GM19328 (cell line): ENCODE data around the gene CALHM1.
"Not testable (repeated sequence)": the region's sequence is repeated elsewhere in the genome, so short reads cannot be mapped to it uniquely, and the experiment has no call there.

Experiments used
- ATAC-seq: cut with Tn5 transposase; IDR thresholded peaks from one replicate; pipeline ENCODE4 v1.9.1; 2021; ENCODE audit warnings: mild to moderate bottlenecking, moderate library complexity; ENCODE audit not compliant: unreplicated experiment

CALHM1 gene

DNA sequence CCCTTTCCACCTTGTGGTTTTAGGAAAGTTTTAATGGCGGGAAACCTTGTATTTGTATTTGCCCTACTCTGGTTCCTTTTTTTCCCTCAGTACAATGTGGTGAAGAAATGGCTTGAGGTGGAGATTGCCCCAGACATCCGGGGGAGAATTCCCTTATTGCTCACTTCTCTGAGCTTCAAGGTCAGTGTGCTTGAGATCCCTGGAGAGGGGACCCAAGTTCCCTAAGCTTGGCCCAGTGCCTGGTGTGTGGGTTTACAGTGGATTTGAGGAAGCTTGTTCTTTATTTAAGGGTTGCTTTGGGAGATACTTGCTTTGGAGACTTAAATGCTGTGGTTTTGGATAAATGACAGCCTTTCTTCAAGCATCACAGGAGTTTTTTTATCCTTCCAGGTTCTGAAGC, 24.8 kb downstream of the CALHM1 start:
- no peak for ATAC-seq

DNA sequence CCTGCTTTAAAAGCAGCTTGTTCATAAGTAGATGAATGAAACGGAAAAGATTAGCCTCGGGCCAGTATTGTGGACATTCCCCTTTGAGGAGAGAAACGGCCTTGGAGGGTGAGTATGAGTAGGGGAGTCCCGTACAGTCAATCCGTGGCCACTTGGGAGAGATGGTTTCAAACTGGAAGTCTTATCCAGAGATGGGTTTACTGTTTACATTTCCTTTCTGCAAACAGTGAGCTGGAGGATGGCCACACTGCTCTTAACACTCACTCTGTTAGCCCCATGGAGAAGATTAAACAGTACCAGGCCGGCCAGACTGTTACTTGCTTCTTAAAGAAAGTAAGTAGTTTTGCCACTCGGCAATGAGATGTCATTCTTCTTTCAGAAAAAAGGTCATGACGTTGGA, 26.8 kb downstream of the CALHM1 start:
- no peak for ATAC-seq

DNA sequence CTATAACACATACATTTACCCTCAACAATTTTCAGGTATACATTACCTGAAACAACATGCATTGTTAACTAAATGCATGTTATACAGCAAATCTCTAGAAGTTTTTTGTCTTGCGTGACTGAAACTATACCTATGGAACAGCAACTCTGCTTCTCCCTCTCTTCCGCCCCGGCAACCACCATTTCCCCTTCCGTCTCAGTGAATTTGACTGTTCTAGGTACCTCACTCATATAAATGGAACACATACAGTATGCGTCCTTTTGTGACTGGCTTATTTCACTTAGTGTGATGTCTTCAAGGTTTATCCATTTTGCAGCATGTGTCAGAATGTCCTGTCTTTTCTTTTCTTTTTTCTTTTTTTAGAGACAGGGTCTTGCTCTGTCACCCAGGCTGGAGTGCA, 29.1 kb downstream of the CALHM1 start:
- no peak for ATAC-seq

DNA sequence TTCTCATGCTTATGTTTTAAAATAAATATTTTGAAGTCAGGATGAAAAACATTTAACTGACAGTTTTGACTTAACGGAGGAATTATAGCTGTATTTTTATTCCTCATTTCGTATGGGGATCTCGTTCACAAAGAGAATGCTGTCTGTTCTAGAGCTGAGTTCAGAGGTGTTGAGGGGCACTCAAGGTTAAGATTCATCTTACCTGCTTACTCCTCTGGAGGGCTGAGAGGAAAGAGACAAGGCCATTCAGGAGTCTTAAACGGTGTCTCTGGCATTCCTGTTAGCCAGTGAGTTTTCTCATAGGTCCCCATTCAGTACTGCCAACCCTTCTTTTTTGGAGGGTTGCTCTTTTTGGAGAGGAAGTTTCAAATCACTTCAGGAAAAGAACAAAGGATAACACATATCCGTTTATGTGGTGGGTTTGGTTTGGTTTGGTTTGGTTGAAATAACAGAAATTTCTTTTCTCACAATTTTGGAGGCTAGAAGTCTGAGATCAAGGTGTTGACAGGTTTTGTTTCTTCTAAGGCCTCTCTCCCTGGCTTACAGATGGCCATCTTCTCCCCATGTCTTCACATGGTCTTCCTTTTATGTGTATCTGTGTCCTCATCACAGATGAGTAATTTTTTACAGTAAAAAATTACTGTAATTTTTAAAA, 29.6 kb downstream of the CALHM1 start:
- ATAC-seq: no peak

DNA sequence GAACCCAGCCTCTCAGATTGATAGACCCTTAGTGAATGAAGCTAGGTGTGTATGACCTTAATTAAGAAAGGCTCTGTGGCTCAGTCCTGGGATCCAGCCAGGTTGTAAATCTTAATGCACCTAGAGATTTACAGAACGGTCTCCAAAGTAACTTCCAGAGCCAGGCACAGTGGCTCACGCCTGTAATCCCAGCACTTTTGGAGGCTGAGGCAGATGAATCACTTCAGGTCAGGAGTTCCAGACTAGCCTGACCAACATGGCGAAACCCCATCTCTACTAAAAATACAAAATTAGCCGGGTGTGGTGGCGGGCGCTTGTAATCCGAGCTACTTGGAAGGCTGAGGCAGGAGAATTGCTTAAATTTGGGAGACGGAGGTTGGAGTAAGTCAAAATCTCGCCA, 30.8 kb downstream of the CALHM1 start:
- ATAC-seq: no peak

DNA sequence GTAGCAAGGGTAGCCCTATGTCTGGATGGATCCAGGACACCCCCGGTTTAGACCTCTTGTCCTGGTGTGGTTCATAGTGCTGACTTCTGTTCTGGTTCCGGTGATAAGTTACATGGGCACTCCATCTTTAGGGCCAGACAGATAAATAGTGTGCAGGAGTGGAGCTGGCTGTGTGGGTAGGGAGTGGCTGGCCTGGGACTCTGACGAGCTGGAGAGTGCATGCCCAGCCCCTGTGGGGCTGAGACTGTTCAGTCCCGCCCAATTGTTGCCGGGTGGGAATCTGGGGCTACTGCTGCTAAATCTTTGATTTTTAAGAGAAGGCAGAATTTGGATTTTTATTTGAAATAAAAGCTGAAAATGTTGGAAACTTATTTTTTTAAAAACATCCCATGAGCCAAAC, 35.0 kb downstream of the CALHM1 start:
- ATAC-seq: no peak

DNA sequence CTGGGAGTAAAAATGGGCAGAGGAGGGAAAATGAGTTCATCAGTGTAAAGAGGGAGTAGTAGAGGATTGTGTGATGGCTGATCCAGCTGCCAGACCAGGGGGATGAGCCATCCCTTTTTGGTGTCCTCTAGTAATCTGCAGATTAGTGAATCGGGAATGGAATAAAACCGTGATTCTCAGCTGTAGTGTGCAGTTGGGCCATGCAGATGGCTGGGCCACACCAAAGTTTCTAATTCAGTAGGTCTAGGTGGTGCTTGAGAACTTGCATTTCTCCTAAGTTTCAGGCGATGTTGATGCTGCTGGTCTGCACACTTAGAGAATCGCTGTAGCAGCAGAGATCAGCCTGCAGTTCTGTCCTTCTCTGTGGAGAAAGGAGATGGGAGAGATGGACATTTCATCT, 39.6 kb downstream of the CALHM1 start:
- no peak for ATAC-seq

DNA sequence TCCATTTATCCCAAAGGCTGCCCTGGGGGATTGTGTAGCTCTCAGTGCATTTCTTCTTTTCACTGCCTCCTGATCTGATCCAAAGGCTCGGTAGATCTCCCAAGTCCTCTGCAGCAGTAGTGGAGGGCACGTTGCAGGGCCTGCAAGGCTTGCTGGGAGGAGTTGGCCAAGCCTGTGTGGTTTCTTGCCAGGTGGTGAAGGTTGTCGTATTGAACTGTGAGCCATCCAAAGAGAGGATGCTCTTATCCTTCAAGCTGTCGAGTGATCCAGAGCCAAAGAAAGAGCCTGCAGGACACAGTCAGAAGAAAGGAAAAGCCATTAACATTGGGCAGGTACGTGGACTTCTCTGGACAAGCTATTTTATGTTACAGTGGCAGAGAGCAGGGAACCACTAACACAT, 41.1 kb downstream of the CALHM1 start:
- ATAC-seq: no peak

DNA sequence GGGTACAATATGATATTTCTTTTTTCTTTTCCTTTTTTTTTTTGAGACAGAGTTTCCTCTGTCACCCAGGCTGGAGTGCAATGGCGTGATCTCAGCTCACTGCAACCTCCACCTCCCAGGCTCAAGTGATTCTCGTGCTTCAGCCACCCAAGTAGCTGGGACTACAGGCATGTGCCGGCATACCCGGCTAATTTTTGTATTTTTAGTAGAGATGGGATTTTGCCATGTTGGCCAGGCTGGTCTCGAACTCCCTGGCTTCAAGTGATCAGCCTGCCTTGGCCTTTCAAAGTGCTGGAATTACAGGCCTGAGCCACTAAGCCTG, 41.6 kb downstream of the CALHM1 start:
- not testable (repeated sequence) for ATAC-seq

DNA sequence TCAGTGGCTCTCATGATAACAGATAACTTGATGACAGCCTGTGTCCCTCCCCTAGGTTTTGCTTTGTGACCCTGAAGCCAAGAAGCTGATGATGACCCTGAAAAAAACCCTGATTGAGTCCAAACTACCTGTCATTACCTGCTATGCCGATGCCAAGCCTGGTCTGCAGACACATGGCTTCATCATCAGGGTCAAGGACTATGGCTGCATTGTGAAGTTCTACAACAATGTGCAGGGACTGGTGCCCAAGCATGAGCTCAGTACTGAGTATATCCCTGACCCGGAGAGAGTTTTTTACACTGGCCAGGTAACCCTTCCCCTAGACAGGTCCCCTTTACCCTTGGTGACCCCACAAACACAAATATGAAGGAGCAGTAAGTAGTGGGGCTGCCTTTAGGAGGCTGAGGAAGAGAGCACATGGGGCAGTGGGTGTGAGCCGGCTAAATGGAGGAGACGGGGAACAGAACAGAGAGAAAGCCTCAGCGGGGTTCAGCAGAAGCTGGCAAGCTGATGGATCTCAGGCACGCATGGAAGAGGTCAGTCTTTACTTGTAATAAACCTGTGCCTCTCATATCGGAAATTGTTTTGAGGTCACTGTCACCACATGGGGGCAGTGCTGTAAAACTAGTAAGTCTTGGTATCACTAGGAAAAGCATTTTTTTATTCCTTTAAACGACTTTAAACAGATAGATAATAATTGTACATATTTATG, 42.1 kb downstream of the CALHM1 start:
- ATAC-seq: no peak

DNA sequence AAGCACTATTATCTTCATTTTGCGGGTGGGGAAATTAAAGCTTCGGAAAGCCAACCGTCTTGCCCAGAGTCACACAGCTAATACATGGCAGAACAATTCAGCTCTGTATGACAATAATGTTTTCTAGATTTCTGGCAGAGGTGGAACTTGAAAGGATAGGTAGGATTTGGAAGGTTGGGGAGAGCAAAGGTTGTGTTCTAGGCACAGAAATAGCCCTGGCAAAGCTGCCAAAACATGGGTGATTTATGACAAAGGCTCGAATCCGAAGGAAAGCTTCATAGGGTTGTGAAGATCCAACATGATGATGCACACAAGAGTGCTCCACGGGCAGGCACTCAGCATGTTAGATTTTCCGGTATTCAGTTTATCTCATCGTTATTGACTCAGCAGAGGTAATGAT, 43.1 kb downstream of the CALHM1 start:
- ATAC-seq: no peak

DNA sequence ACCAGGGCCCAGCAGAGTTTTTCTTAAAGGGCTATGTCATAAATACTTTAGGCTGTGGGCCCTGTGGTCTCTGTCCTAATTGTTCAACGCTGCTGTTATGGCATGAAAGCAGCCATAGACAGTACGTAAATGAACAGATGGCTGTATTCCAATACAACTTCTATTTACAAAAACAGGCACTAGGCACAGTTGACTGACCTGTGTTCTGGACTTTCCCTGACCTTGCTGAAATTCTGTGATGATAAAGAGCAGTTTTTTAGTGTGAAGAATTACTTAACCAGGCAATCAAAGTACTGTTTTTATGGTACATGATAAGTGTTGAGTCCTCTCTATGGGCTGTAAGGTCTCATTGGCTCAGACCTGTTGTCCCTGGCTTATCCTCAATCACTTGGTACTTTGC, 45.1 kb downstream of the CALHM1 start:
- ATAC-seq: no peak
